K562 (cell line): ENCODE data around the gene SNRNP48. TPM values are rescaled to one million over a fixed set of nuclear protein-coding genes. Genes with fewer than 3 reads are reported as not detected.

Source experiments
- ATAC-seq: fragments of 200-7000 bp; cut with Tn5 transposase; 3 replicates; pipeline ENCODE4 v1.9.1; 2020; ENCODE audit warnings: moderate library complexity
- BruUV-seq: library from RNA; stranded (reverse); fragments of 400-500 nt; replicated peaks from 2 replicates; lab custom pipeline; 2021; lab: Mats Ljungman, UMichigan
- CTCF ChIA-PET: fragments of 300-600 bp; formaldehyde crosslinking; extraction: SDS; loops from one replicate; lab custom pipeline; 2021; ENCODE audit warnings: low intra/inter-chr PET ratio; lab: Yijun Ruan, JAX
- POLR2A ChIA-PET: fragments of 300-600, 350-650 bp; sonication (Branson Sonifier 250); formaldehyde crosslinking; extraction: SDS; loops from one replicate; lab custom pipeline; 2021; ENCODE audit warnings: antibody characterized with exemption, inconsistent platforms; lab: Yijun Ruan, JAX
- DNase-seq, 4 experiments: peaks; one replicate each; pipeline versions ENCODE4 v3.0.0 to v3.0.0-alpha.2; 2011 to 2018; ENCODE audit warnings: low spot score in 3 of 4, mixed read lengths in 3 of 4; ENCODE audit errors: extremely low read depth in 1 of 4
- FAIRE-seq: peaks from 2 replicates; lab custom pipeline; 2011; peaks lifted over from hg19 to GRCh38; lab: Jason Lieb, UNC
- H2AFZ ChIP-seq: 2 replicates; pipeline ENCODE4 v1.6.0; 2011; ENCODE audit warnings: low read depth, low read length, control low read depth, inconsistent platforms
- H3K27ac ChIP-seq: fragments of 200-600 bp; 3 replicates; pipeline ENCODE4 v1.8.0; 2011; ENCODE audit warnings: low read depth, mild to moderate bottlenecking, control low read depth, inconsistent platforms, low read length, moderate library complexity, mixed read lengths; ENCODE audit errors: extremely low read depth
- H3K27me3 ChIP-seq, 2 experiments: fragments of 300-600 bp in 1 of 2; 2 replicates in 1 of 2; 3 replicates in 1 of 2; pipeline versions ENCODE4 v1.6.0 to v1.8.0; 2011; ENCODE audit warnings: inconsistent platforms in 2 of 2, low read length in 2 of 2, mild to moderate bottlenecking in 1 of 2, mixed read lengths in 1 of 2, moderate library complexity in 1 of 2; ENCODE audit not compliant: control insufficient read depth in 2 of 2, insufficient read depth in 2 of 2
- H3K36me3 ChIP-seq: fragments of 300-600 bp; 3 replicates; pipeline ENCODE4 v1.8.0; 2011; ENCODE audit warnings: mild to moderate bottlenecking, low read length, inconsistent platforms; ENCODE audit not compliant: control insufficient read depth, insufficient read depth
- H3K4me1 ChIP-seq, 2 experiments: fragments of 200-600 bp in 1 of 2; replicated peaks in 1 of 2; 2 replicates in 1 of 2; 3 replicates in 1 of 2; pipeline versions ENCODE4 v1.5.1 to v1.8.0; 2011; ENCODE audit warnings: inconsistent platforms in 2 of 2, low read length in 2 of 2, mild to moderate bottlenecking in 1 of 2, mixed read lengths in 1 of 2, moderate library complexity in 1 of 2; ENCODE audit not compliant: control insufficient read depth in 2 of 2, insufficient read depth in 2 of 2
- H3K4me2 ChIP-seq: 2 replicates; pipeline ENCODE4 v1.6.1; 2011; ENCODE audit warnings: low read length, control low read depth, inconsistent platforms, mixed read lengths; ENCODE audit not compliant: insufficient read depth
- H3K4me3 ChIP-seq: fragments of 200-600 bp; sonication (generic), shearing (Covaris generic); 2 replicates; pipeline ENCODE4 v1.5.1; 2016; ENCODE audit warnings: control low read depth, inconsistent platforms
- H3K79me2 ChIP-seq: fragments of 200-600 bp; 3 replicates; pipeline ENCODE4 v1.8.0; 2011; ENCODE audit warnings: low read length, inconsistent platforms; ENCODE audit not compliant: control insufficient read depth, insufficient read depth
- H3K9ac ChIP-seq, 2 experiments: 2 replicates each; pipeline versions ENCODE4 v1.6.0 to v1.6.1; 2011; ENCODE audit warnings: low read depth in 2 of 2, low read length in 2 of 2, control low read depth in 1 of 2, inconsistent platforms in 1 of 2, mild to moderate bottlenecking in 1 of 2, mixed read lengths in 1 of 2; ENCODE audit not compliant: insufficient read depth in 1 of 2
- H3K9me1 ChIP-seq: one replicate; pipeline ENCODE4 v1.6.0; 2011; ENCODE audit warnings: inconsistent platforms, mild to moderate bottlenecking, low read length, moderate library complexity; ENCODE audit not compliant: control insufficient read depth, insufficient read depth
- H3K9me3 ChIP-seq: replicated peaks from 2 replicates; pipeline ENCODE4 v1.5.1; 2011; ENCODE audit warnings: low read depth, low read length, inconsistent platforms; ENCODE audit not compliant: control insufficient read depth, insufficient read depth
- H4K20me1 ChIP-seq: replicated peaks from 2 replicates; pipeline ENCODE4 v1.6.1; 2011; ENCODE audit warnings: low read length, inconsistent platforms, mixed read lengths; ENCODE audit not compliant: control insufficient read depth, insufficient read depth
- BMI1 ChIP-seq: fragments of 150-350 bp; IDR thresholded peaks from 2 replicates; pipeline ENCODE4 v1.6.1; 2014; ENCODE audit warnings: low read length
- CEBPB ChIP-seq: fragments of 450-650 bp; IDR thresholded peaks from 2 replicates; pipeline ENCODE4 v1.6.1; 2016; ENCODE audit warnings: missing genetic modification characterization, missing compliant biosample characterization
- GABPB1 ChIP-seq: sonication (generic); formaldehyde crosslinking; IDR thresholded peaks from 2 replicates; pipeline ENCODE4 v1.8.0; 2022; ENCODE audit warnings: mild to moderate bottlenecking, missing genetic modification reagents
- whole genome bisulfite sequencing: fragments of 100-300 bp; shearing (Covaris generic); methylation state at CpG from one replicate; pipeline ENCODE4 v1.1.6; 2016; ENCODE audit warnings: low coverage, mixed read lengths; ENCODE audit not compliant: insufficient coverage; ENCODE audit errors: missing lambda C conversion rate; 5-methylcytosine and 5-hydroxymethylcytosine counted together
- in situ Hi-C: fragments of 300-500 bp; cut with MboI; formaldehyde crosslinking; loops from 4 replicates; pipeline ENCODE4 v1.15.0; 2018; ENCODE audit warnings: inconsistent platforms, mixed read lengths
- intact Hi-C: fragments of 100-400 bp; cut with micrococcal nuclease; formaldehyde crosslinking; loops from 2 replicates; pipeline ENCODE4 v1.14.2; 2022
- polyA plus RNA-seq, 8 experiments: library from polyadenylated mRNA; depleted of rRNA in 4 of 8; stranded (reverse) in 5 of 8; unstranded in 3 of 8; fragments of >200 nt; fragmentation: Nextera tagmentation in 2 of 8; fragmentation: Illumina TruSeq in 1 of 8; extraction: Ambion mirVana in 2 of 8; extraction: Trizol in 1 of 8; gene quantifications; 2 replicates each; pipeline versions ENCODE4 v1.2.1 to v1.2.3, GENCODE V29; 2011 to 2014; ENCODE audit warnings: inconsistent platforms in 1 of 8, missing spikeins in 1 of 8
- total RNA-seq, 7 experiments: library from RNA; depleted of rRNA in 6 of 7; stranded (reverse); fragments of >200 nt in 6 of 7; fragmentation: Illumina TruSeq in 2 of 7; extraction: Trizol in 2 of 7; gene quantifications; 2 replicates each; pipeline versions ENCODE4 v1.2.1 to v1.2.3, GENCODE V29; 2011 to 2021; ENCODE audit warnings: low replicate concordance in 1 of 7

SNRNP48 gene
- total and polyA plus RNA-seq, 9 of the 15 experiments (the other 6 are each of a cell fraction or from before 2014, with no cell fraction given), result 6.2 to 32.9 (median 18.6) TPM

- DNase-seq (no peak), ATAC-seq (no peak), FAIRE-seq (no peak)
- H3K36me3 ChIP-seq, result no peaks in the 10 kb centered on the region
- CTCF ChIA-PET, result no interaction called here
- no peaks in the 10 kb centered on the region for H3K9me1 ChIP-seq
- no peak for TF ChIP-seq GABPB1 (CRISPR knock-in tag)
- peak; percentile 57 for TF ChIP-seq CEBPB
- TF ChIP-seq BMI1, result peak; percentile 15; the same call in 1 of the 2 replicates
- 0% methylated on average over 2 of the region's 2 CpGs for WGBS
- H3K79me2 ChIP-seq, result no peaks in the 10 kb centered on the region
- H3K4me3 ChIP-seq, result no peak overlapping the region
- BruUV-seq, result no TSS peak
- H3K4me2 ChIP-seq, result no peak overlapping the region
- intact Hi-C loops, result no loop called here
- in situ Hi-C loops, result no loop called here
- POLR2A ChIA-PET, result interaction anchor here (1.1 kb wide), 3 partner anchors 11 to 21 kb away, joined by 3 to 4 read pairs (median 4); no protein-coding TSS in a partner anchor
- peaks cover 6% of the 10 kb centered on the region; the same call in 1 of the 2 replicates for H4K20me1 ChIP-seq
- H3K9me3 ChIP-seq, result no peaks in the 10 kb centered on the region
- H2AFZ ChIP-seq, result no peak overlapping the region
- H3K27me3 ChIP-seq, result peaks cover 57 to 60% of the 10 kb centered on the region in 2 experiments
- H3K4me1 ChIP-seq, result peaks cover 0 to 4% of the 10 kb centered on the region in 2 experiments; a peak in 1 of 5 replicates
- H3K9ac ChIP-seq, result no peak overlapping the region
- H3K27ac ChIP-seq, result no peak overlapping the region
Observed at GRCh38 chr6:7559651-7560385, 30.2 kb upstream of the SNRNP48 start.
